ENCODE measurements around the gene CGRRF1. TPM values are rescaled to one million over a fixed set of nuclear protein-coding genes. Genes with fewer than 3 reads are reported as not detected.

CGRRF1 gene
- polyA plus RNA-seq, 1 of the 3 experiments (the other 2 are of a cell fraction): 6.4 TPM

GRCh38 chr14:54565785-54566409 lies 56.2 kb downstream of the CGRRF1 start:
- Histone ChIP-seq H3K9me2 (no peaks in the 10 kb centered on the region), H4K20me1 (ENCODE audit: insufficient read depth) (peaks cover 21% of the 10 kb centered on the region), H3F3A (replicated peaks; ENCODE audit: insufficient read depth) (peaks cover 46% of the 10 kb centered on the region), H3K9ac (peak overlapping the region; percentile 95), H3K79me2 (ENCODE audit: insufficient read depth) (peaks cover 58% of the 10 kb centered on the region), H3K27ac (ENCODE audit: low read depth in 2 of 2, low read length in 1 of 2) (peak overlapping the region; percentile 82 to 93), H3K27me3 (ENCODE audit: insufficient read depth) (no peaks in the 10 kb centered on the region), H3K4me3 (ENCODE audit: low read depth in 2 of 2, low read length in 1 of 2) (peak overlapping the region; percentile 70 to 73), H3K4me2 (peak overlapping the region; percentile 93), H3K4me1 (ENCODE audit: control insufficient read depth in 1 of 2, insufficient read depth in 2 of 2, low read depth in 1 of 2, low read length in 1 of 2) (peaks cover 22 to 23% of the 10 kb centered on the region in 2 experiments), H2AFZ (ENCODE audit: low read depth) (peak overlapping the region; percentile 49; the same call in 1 of the 2 replicates), H3K9me3 (no peaks in the 10 kb centered on the region), H3K36me3 (replicated peaks in 1 of 2; ENCODE audit: control insufficient read depth in 1 of 2, insufficient read depth in 2 of 2, low read length in 1 of 2) (peaks cover 4 to 8% of the 10 kb centered on the region in 2 experiments)
- ChIA-PET POLR2A (interaction anchor here (0.6 to 3.5 kb wide), 10 partner anchors 119 to 485 kb away, joined by 3 to 18 read pairs (median 4); partner anchors contain the start of genes MAPK1IP1L, SOCS4 and WDHD1), CTCF (interaction anchor here (0.7 to 7.3 kb wide), 24 partner anchors 9 to 500 kb away, joined by 3 to 171 read pairs (median 4); partner anchors contain the start of genes SOCS4 and WDHD1)
- WGBS (ENCODE audit: low lambda C conversion rate): 1% methylated on average over 27 of the region's 73 CpGs
- peak; percentile 91 for DNase-seq
- TF ChIP-seq TEAD4 (IDR thresholded peaks at IDR 0.05; ENCODE audit: borderline replicate concordance, insufficient read depth): peak; percentile 96
- peak; percentile 77; the same call in 1 of the 2 replicates for TF ChIP-seq MAX (IDR thresholded peaks at IDR 0.05; ENCODE audit: low read depth)
- TF ChIP-seq RXRA (IDR thresholded peaks at IDR 0.05; ENCODE audit: borderline replicate concordance, low read depth): peak; percentile 48; the same call in 1 of the 2 replicates
- TF ChIP-seq FOSL2 (IDR thresholded peaks at IDR 0.05; ENCODE audit: borderline replicate concordance, low read depth): no peak
- TF ChIP-seq CTCF (IDR thresholded peaks at IDR 0.05): no peak
- TF ChIP-seq CHD2 (IDR thresholded peaks at IDR 0.05; ENCODE audit: low read length, partially characterized antibody): no peak
- 0 out of 2 replicates have a peak, but pooled peaks have one; percentile 64 for TF ChIP-seq ZBTB33 (IDR thresholded peaks at IDR 0.05; ENCODE audit: borderline replicate concordance, low read depth)
- peak; percentile 89 for TF ChIP-seq TAF1 (IDR thresholded peaks at IDR 0.05; ENCODE audit: borderline replicate concordance, low read depth, low read length)
- no peak for TF ChIP-seq USF2 (IDR thresholded peaks at IDR 0.05; ENCODE audit: borderline replicate concordance, low read depth, low read length)
- no peak for TF ChIP-seq YY1 (IDR thresholded peaks at IDR 0.05; ENCODE audit: low read depth)
- no peak for TF ChIP-seq SMC3 (IDR thresholded peaks at IDR 0.05; ENCODE audit: low read depth, low read length)
- TF ChIP-seq MXI1 (IDR thresholded peaks at IDR 0.05; ENCODE audit: low read depth, low read length): no peak; the same call in 1 of the 2 replicates
- TF ChIP-seq NFIC (IDR thresholded peaks at IDR 0.05; ENCODE audit: borderline replicate concordance): peak; percentile 91
- TF ChIP-seq RCOR1 (IDR thresholded peaks at IDR 0.05; ENCODE audit: low read length): no peak
- TF ChIP-seq PBX3 (IDR thresholded peaks at IDR 0.05): peak; percentile 69
- TF ChIP-seq POLR2AphosphoS5 (IDR thresholded peaks at IDR 0.05; ENCODE audit: low read depth, low read length): peak; percentile 86
- TF ChIP-seq GATA2 (CRISPR knock-in tag; IDR thresholded peaks at IDR 0.05): no peak
- peak in 1 of 2 experiments; percentile 88; a peak in 2 of 4 replicates for TF ChIP-seq EP300 (IDR thresholded peaks at IDR 0.05; ENCODE audit: borderline replicate concordance in 1 of 2, low read depth in 1 of 2, low read length in 1 of 2)
- TF ChIP-seq EZH2phosphoT487 (IDR thresholded peaks at IDR 0.05; ENCODE audit: borderline replicate concordance, low read depth): no peak
- TF ChIP-seq GABPA (IDR thresholded peaks at IDR 0.05; ENCODE audit: low read depth): no peak; the same call in 1 of the 2 replicates
- no peak for TF ChIP-seq RAD21 (IDR thresholded peaks at IDR 0.05; ENCODE audit: low read length)
- no peak for TF ChIP-seq SIN3A (IDR thresholded peaks at IDR 0.05; ENCODE audit: borderline replicate concordance, low read depth, low read length)
- TF ChIP-seq FOXM1 (IDR thresholded peaks at IDR 0.05; ENCODE audit: low read depth): 0 out of 2 replicates have a peak, but pooled peaks have one; percentile 40
- TF ChIP-seq TCF12 (IDR thresholded peaks at IDR 0.05): peak; percentile 92
- no peak for TF ChIP-seq USF1 (IDR thresholded peaks at IDR 0.05; ENCODE audit: borderline replicate concordance, low read depth)
